PC-9 (cell line): ENCODE results near the gene GNG3. TPM values are rescaled to one million over a fixed set of nuclear protein-coding genes. Genes with fewer than 3 reads are reported as not detected.
A peak's percentile ranks its signal among the peaks of the same experiment; 100 is the strongest.

ENCODE experiments used
- BruUV-seq: library from RNA; stranded (reverse); fragments of 400-500 nt; replicated peaks from 2 replicates; lab custom pipeline; 2021; lab: Mats Ljungman, UMichigan
- CTCF ChIA-PET: fragments of 300-600 bp; sonication (Branson Sonifier 250); formaldehyde crosslinking; loops from one replicate; lab custom pipeline; 2022; ENCODE audit warnings: antibody characterized with exemption; lab: Charles Lee
- POLR2A ChIA-PET: fragments of 300-600 bp; sonication (Branson Sonifier 250); formaldehyde crosslinking; loops from one replicate; lab custom pipeline; 2022; ENCODE audit warnings: antibody characterized with exemption; ENCODE audit not compliant: unreplicated experiment; lab: Charles Lee
- DNase-seq, 2 experiments: peaks; one replicate each; pipeline versions ENCODE4 v3.0.0 to v3.0.0-alpha.2; 2015 to 2022; ENCODE audit warnings: mixed read lengths in 1 of 2
- H2AFZ ChIP-seq: fragments of 200-600 bp; sonication (generic); 2 replicates; pipeline ENCODE4 v1.8.1; 2017; ENCODE audit warnings: antibody characterized with exemption
- H3F3A ChIP-seq: fragments of 200-600 bp; sonication (generic); 2 replicates; pipeline ENCODE4 v1.8.1; 2017; ENCODE audit warnings: antibody characterized with exemption, mild to moderate bottlenecking, low read depth; ENCODE audit not compliant: insufficient read depth
- H3K27ac ChIP-seq: fragments of 200-600 bp; sonication (generic); 2 replicates; pipeline ENCODE4 v1.6.1; 2016; ENCODE audit warnings: mixed run types
- H3K27me3 ChIP-seq: fragments of 200-600 bp; sonication (generic); 2 replicates; pipeline ENCODE4 v1.6.1; 2016; ENCODE audit warnings: low read depth, mixed run types; ENCODE audit not compliant: insufficient read depth
- H3K36me3 ChIP-seq: fragments of 200-600 bp; sonication (generic); 2 replicates; pipeline ENCODE4 v1.6.1; 2016; ENCODE audit warnings: low read depth, mixed run types
- H3K4me1 ChIP-seq: fragments of 200-600 bp; sonication (generic); replicated peaks from 2 replicates; pipeline ENCODE4 v1.6.1; 2016; ENCODE audit warnings: mixed run types; ENCODE audit not compliant: insufficient read depth
- H3K4me2 ChIP-seq: fragments of 200-600 bp; sonication (generic); 2 replicates; pipeline ENCODE4 v1.6.1; 2017; ENCODE audit warnings: mixed run types
- H3K4me3 ChIP-seq: fragments of 200-600 bp; sonication (generic); 2 replicates; pipeline ENCODE4 v1.6.1; 2016; ENCODE audit warnings: mixed run types
- H3K79me2 ChIP-seq: fragments of 200-600 bp; sonication (generic); 2 replicates; pipeline ENCODE4 v1.6.1; 2017; ENCODE audit warnings: low read depth, mixed run types
- H3K9me2 ChIP-seq: fragments of 200-600 bp; sonication (generic); 2 replicates; pipeline ENCODE4 v1.8.1; 2017; ENCODE audit warnings: mild to moderate bottlenecking; ENCODE audit not compliant: insufficient read depth
- H3K9me3 ChIP-seq: fragments of 200-600 bp; sonication (generic); 2 replicates; pipeline ENCODE4 v1.8.1; 2016; ENCODE audit warnings: low read depth; ENCODE audit not compliant: insufficient read depth
- H4K20me1 ChIP-seq: fragments of 200-600 bp; sonication (generic); 2 replicates; pipeline ENCODE4 v1.8.1; 2017; ENCODE audit not compliant: insufficient read depth
- EZH2 ChIP-seq: fragments of 200-600 bp; sonication (generic); IDR thresholded peaks from 2 replicates; pipeline ENCODE4 v1.8.0; 2017; ENCODE audit warnings: antibody characterized with exemption, low read depth
- intact Hi-C: fragments of 100-400 bp; cut with micrococcal nuclease; formaldehyde crosslinking; loops from one replicate; pipeline ENCODE4 v1.10.0; 2022; ENCODE audit not compliant: unreplicated experiment
- total RNA-seq: library from RNA; stranded (reverse); gene quantifications from 2 replicates; pipeline ENCODE4 v1.2.3, GENCODE V29; 2021
- TF ChIP-seq, protein P1 (sequence below): fragments of 200-600 bp; sonication (generic); conservative IDR thresholded peaks from 2 replicates; pipeline ENCODE4 v1.6.1; 2017; ENCODE audit warnings: mixed run types, antibody characterized with exemption, mild to moderate bottlenecking, moderate library complexity

The GNG3 gene
- total RNA-seq, 1 experiment from 2014 or later, result 0.57 TPM

DNA sequence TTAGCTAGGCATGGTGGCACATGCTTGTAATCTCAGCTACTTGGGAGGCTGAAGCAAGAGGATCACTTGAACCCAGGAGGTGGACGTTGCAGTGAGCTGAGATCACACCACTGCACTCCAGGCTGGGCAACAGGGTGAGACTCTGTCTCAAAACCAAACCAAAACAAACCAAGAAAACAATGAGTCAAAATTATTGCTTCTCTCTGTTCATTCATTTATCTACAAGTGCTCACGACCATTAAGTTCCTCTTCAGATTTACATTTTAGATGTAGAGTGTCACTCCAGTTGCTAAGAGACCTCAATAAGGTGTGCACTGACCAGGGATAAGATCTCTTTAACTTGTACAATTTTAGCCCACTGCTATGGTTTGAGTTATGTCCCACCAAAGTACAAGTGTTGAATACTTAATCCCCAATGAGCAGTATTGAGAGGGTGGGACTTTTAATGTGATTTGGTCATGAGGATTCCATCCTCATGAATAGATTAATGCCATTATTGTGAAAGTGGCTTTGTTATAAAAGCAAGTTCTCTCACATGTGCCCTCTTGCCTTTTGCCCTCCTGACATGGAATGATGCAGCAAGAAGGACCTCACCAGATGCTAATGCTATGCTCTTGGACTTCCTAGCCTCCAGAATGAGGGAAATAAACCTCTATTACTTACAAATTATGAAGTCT is 12.0 kb downstream of the GNG3 start:
- Histone ChIP-seq H3K27me3 (no peaks in the 10 kb centered on the region), H3K9me2 (no peaks in the 10 kb centered on the region), H2AFZ (no peak overlapping the region), H3K4me3 (no peak overlapping the region), H3F3A (peaks cover 64% of the 10 kb centered on the region), H3K36me3 (peaks cover 86% of the 10 kb centered on the region), H3K27ac (no peak overlapping the region), H3K79me2 (peaks cover 89% of the 10 kb centered on the region), H3K4me1 (peaks cover 11% of the 10 kb centered on the region), H3K4me2 (no peak overlapping the region), H3K9me3 (no peaks in the 10 kb centered on the region), H4K20me1 (peaks cover 14% of the 10 kb centered on the region)
- BruUV-seq, result no TSS peak
- ChIA-PET POLR2A (no interaction called here), CTCF (no interaction called here)
- TF ChIP-seq EZH2, result no peak
- TF ChIP-seq, protein P1, sequence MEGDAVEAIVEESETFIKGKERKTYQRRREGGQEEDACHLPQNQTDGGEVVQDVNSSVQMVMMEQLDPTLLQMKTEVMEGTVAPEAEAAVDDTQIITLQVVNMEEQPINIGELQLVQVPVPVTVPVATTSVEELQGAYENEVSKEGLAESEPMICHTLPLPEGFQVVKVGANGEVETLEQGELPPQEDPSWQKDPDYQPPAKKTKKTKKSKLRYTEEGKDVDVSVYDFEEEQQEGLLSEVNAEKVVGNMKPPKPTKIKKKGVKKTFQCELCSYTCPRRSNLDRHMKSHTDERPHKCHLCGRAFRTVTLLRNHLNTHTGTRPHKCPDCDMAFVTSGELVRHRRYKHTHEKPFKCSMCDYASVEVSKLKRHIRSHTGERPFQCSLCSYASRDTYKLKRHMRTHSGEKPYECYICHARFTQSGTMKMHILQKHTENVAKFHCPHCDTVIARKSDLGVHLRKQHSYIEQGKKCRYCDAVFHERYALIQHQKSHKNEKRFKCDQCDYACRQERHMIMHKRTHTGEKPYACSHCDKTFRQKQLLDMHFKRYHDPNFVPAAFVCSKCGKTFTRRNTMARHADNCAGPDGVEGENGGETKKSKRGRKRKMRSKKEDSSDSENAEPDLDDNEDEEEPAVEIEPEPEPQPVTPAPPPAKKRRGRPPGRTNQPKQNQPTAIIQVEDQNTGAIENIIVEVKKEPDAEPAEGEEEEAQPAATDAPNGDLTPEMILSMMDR, result no peak
- intact Hi-C loops, result no loop called here
- DNase-seq, result no peak

DNA sequence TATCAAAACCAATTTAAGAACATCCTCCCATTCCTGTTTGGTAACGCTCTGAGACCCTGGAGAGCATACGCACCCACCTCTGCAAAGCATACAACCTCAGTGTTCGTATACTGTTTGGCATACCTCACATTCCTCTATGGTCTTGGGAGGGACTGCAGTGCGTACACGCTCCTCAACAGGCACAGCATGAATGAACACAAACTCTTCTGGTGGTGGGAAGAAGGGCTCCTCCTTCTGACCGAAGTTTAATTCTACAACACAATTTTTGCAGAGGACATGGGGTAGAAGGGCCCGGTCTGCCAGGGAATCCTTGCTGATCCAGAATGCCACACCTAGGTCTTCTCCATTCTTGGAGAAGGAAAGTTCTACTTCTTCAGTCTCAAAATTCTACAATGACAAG is 14.5 kb downstream of the GNG3 start:
- POLR2A ChIA-PET, result no interaction called here
- peaks cover 35% of the 10 kb centered on the region for H4K20me1 ChIP-seq

DNA sequence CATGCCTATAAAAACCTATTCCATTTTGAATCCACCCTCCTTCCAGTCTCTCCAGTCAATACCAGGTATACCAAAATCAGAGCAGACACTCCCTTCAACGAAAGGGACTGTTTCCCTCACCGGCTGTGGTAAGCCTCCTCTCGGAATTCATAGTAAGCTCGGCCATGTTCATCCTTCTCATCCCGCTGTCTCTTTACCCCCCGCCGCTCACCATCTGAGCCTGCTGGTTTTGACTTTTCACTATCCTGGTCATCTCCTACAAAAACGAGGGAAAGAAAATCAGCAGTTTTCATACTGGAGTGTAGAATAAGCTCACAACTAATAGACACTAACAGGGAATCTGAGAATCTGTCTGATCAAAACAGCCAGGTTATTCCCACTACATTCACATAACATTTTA is 16.7 kb downstream of the GNG3 start:
- Histone ChIP-seq H3K79me2 (peaks cover 84% of the 10 kb centered on the region), H3K27ac (0 out of 2 replicates have a peak overlapping the region, but pooled peaks have one; percentile 4), H3K4me1 (peaks cover 16% of the 10 kb centered on the region), H3K27me3 (no peaks in the 10 kb centered on the region), H4K20me1 (peaks cover 35% of the 10 kb centered on the region), H3K4me3 (peak overlapping the region; percentile 84; the same call in 1 of the 2 replicates), H2AFZ (no peak overlapping the region), H3K4me2 (peak overlapping the region; percentile 97), H3K36me3 (peaks cover 52% of the 10 kb centered on the region), H3K9me2 (no peaks in the 10 kb centered on the region), H3F3A (peaks cover 64% of the 10 kb centered on the region), H3K9me3 (no peaks in the 10 kb centered on the region)
- intact Hi-C loops, result no loop called here
- BruUV-seq, result no TSS peak
- no peak for DNase-seq
- ChIA-PET CTCF (interaction anchor here (0.7 kb wide), 2 partner anchors 16 to 62 kb away, joined by 4 read pairs; no protein-coding TSS in a partner anchor), POLR2A (interaction anchor here (0.7 kb wide), 1 partner anchor 56 kb away, joined by 3 read pairs; no protein-coding TSS in a partner anchor)
- TF ChIP-seq, protein P1, result no peak
- TF ChIP-seq EZH2, result no peak

More for the DNA sequence above, 14.5 kb downstream of the GNG3 start:
- no peak for DNase-seq
- Histone ChIP-seq H3F3A (peaks cover 64% of the 10 kb centered on the region), H3K4me3 (no peak overlapping the region), H3K27ac (no peak overlapping the region), H3K36me3 (peaks cover 71% of the 10 kb centered on the region), H3K9me3 (no peaks in the 10 kb centered on the region), H3K4me1 (peaks cover 16% of the 10 kb centered on the region), H2AFZ (no peak overlapping the region), H3K79me2 (peaks cover 96% of the 10 kb centered on the region), H3K27me3 (no peaks in the 10 kb centered on the region), H3K9me2 (no peaks in the 10 kb centered on the region), H3K4me2 (no peak overlapping the region)
- CTCF ChIA-PET, result no interaction called here
- TF ChIP-seq, protein P1, result no peak; the same call in 1 of the 2 replicates
- no peak for TF ChIP-seq EZH2
- BruUV-seq, result TSS peak; percentile 1
- intact Hi-C loops, result loop anchor here (1.0 kb wide), 1 partner anchor 16 kb away; no protein-coding TSS in a partner anchor
